G401 (cell line): ENCODE results near the gene MAD2L2. TPM values are rescaled to one million over a fixed set of nuclear protein-coding genes. Genes with fewer than 3 reads are reported as not detected.

Source experiments
- DNase-seq: peaks from one replicate; pipeline ENCODE4 v3.0.0-alpha.2; 2015; ENCODE audit warnings: low spot score
- in situ Hi-C: cut with HindIII; loops from 2 replicates; pipeline ENCODE4 v1.10.0; 2016; ENCODE audit warnings: low sequenced_read_pairs, mixed read lengths
- total RNA-seq: library from RNA; depleted of rRNA; stranded (reverse); fragments of >200 nt; shearing (Covaris generic); gene quantifications from 2 replicates; pipeline ENCODE4 v1.2.3, GENCODE V29; 2014; rRNA removed

MAD2L2 gene
- total RNA-seq, 1 experiment from 2014 or later = 155 TPM

DNA sequence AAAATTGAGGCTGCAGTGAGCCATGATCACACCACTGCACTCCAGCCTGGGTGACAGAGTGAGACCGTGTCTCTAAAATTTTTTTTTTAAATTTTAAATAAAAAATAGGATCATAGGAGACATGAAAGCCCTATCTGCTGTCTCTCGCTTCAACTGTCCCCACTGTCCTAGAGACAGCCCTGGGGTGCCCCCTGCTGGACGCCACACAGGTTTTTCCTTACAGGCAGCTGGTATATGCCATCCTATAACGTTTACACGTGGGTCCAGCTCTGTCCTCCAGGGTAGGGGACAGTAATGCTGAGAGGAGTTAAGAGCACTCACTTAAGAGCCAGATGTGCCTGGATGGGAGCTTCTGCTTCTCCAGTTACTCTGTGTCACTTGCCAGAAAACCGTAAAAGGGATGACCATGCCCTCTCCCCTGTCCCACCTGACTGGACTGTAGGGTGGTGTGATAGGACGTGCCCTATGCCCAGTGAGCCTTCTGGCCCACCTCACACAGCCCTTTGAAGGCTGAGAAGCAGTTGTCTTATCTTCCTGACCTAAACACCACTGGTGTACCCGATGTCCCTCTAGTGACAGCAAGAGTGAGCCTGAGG is 35.2 kb downstream of the MAD2L2 start:
- DNase-seq = peak; percentile 86
- in situ Hi-C loops = loop anchor here (25.0 kb wide), 1 partner anchor 158 kb away; the partner anchor contains the start of gene DISP3

- no peak for DNase-seq
- in situ Hi-C loops = loop anchor here (25.0 kb wide), 1 partner anchor 158 kb away; the partner anchor contains the start of gene DISP3
Observed at GRCh38 chr1:11645270-11645669, 35.7 kb downstream of the MAD2L2 start.

DNA sequence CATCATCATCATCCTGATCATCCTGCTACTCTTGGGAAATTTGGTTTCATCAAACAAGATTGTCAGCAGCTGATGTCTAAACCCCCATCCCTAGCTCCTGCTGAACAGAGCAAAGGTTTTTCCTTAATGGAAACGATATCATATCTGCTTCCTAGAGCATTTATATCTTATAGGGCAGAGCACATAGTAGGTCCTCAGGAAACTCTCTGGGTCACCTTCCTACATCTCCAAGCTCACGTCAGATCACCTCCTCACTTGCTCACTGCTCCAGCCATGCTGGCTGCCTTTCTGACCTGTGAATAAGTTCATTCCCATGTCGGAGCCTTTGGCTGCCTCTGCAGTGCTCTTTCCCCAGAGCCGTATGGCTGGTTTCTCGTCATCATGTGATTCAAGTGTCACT is 37.2 kb downstream of the MAD2L2 start:
- DNase-seq = no peak
- in situ Hi-C loops = loop anchor here (25.0 kb wide), 1 partner anchor 156 kb away; the partner anchor contains the start of gene DISP3

DNA sequence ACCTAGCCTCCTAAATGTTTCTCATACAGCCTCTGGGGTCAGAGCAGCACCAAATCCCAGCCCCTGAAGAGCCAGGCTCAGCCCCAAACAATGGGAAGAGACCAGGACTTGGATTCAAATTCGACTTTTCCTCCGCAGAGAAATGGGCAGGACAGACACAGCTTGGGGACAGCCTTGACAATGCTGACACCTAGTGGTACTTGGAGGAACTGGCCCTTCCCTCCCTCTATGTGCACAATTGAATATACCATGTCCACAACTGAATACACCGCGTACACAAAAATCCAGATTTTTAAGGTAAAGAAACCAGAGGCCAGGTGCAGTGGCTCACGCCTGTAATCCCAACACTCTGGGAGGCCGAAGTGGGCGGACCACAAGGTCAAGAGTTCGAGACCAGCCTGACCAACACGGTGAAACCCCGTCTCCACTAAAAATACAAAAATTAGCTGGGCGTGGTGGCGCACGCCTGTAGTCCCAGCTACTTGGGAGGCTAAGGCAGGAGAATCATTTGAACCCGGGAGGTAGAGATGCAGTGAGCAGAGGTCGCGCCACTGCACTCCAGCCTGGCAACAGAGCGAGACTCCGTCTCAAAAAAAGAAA is 38.4 kb downstream of the MAD2L2 start:
- peak; percentile 76 for DNase-seq
- in situ Hi-C loops = loop anchor here (25.0 kb wide), 1 partner anchor 155 kb away; the partner anchor contains the start of gene DISP3

DNA sequence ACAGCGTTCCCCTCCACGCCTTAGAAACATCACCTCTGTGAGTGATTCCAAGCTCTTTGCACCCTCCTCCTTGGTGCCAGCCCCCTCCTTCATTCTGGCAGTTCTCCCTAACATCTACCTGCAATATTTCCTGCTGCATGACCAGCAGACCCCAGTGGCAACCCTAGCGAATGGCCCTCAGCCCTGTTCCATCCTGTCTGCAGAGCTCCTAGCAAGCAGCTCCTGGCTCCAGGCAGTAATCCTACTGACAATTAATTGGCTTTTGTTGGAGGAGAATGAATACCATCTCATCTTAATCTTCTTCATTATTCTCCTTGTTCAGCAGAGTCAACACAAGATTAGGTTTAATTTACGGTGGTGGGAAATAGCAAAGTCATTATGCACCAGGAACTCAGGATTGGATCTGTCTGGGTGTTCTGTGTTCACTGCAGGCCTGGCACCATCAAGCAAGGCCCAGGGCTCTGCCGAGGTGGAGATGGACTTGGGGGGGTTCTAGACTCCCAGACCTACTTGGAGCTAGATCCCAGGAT is 39.1 kb downstream of the MAD2L2 start:
- in situ Hi-C loops = loop anchor here (25.0 kb wide), 1 partner anchor 155 kb away; the partner anchor contains the start of gene DISP3
- no peak for DNase-seq

DNA sequence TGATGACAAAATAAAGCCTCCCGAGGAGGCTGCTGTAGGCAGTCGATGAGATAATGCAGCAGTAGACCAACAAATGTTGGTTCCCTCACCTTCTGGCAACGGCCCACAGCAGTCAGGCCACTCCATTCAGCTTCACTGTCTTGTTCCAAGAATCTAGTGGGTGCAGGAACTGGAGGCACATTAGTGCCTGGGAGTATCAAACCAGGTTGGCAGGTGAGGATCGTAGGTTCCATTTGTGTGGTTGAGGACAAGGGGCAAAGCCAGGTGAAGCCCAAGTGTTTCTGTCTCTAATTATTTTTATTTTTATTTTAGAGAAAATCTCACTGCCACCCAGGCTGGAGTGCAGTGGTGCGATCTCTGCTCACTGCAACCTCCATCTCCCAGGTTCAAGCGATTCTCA is 40.0 kb downstream of the MAD2L2 start:
- DNase-seq = no peak
- in situ Hi-C loops = loop anchor here (25.0 kb wide), 1 partner anchor 154 kb away; the partner anchor contains the start of gene DISP3

- no peak for DNase-seq
- in situ Hi-C loops = loop anchor here (25.0 kb wide), 1 partner anchor 153 kb away; the partner anchor contains the start of gene DISP3
Observed at GRCh38 chr1:11640101-11640500, 40.8 kb downstream of the MAD2L2 start.

GRCh38 chr1:11639372-11639771 is 41.6 kb downstream of the MAD2L2 start:
- in situ Hi-C loops = loop anchor here (25.0 kb wide), 1 partner anchor 152 kb away; the partner anchor contains the start of gene DISP3
- DNase-seq = no peak

DNA sequence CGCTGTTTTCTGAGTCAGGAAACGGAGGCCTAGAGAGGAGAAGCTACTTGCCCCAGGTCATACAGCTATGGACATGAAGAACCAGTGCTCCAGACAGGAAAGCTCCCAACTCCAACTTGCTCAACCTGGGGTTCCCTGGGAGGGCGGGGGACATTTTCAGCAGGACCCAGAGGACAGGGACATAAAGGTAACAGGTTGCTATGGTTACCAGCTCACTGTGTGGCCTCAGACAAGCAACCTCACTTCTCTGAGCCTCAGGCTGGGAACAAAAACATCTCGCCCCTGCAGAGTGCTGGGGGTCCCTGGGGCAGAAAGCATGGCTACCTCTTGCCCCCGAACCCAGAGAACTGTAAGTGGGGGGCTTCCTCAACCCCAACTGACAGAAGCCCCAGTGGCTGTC is 42.8 kb downstream of the MAD2L2 start:
- in situ Hi-C loops = loop anchor here (25.0 kb wide), 1 partner anchor 151 kb away; the partner anchor contains the start of gene DISP3
- DNase-seq = no peak

GRCh38 chr1:11634365-11635192 is 46.4 kb downstream of the MAD2L2 start:
- in situ Hi-C loops = loop anchor here (25.0 kb wide), 1 partner anchor 147 kb away; the partner anchor contains the start of gene DISP3
- no peak for DNase-seq

DNA sequence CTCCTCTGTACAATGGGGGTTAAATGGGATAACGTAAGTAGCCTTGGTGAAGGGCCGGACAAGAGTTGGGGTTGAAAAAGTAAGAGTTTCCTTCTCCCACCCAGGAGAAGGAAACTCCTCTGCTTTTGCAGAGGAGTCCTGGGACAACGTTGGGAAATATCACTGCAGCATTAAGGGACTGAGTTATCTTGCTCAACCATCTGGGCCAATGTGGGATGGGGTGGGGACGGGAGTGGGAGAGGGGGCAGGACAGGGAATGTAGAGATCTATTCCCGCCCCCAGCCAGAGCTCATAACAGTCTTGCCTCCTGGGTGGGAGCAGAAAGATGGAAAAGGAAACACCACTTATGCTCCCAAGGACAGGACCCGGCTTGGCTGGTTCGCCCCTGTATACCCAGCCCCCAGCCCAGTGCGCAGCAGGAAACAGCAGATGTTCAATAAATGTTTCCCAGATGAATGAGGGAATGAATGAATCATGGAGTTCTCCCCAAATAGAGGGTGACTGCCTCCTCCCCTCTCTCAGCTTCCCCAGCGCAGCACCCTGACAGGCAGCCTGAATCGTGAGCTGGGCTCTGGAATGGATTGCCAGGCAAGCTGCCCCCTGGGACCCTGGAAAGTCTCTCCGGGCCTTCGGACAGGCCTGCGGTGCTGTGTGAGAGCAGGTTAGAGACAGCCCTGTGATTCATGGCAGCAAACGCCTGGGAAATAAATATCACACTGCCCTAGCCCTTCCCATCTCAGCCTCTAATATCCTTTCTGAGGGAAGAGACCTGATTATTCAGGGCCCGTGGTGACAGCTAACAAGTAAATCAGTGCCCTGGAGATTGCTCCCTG is 51.5 kb downstream of the MAD2L2 start:
- in situ Hi-C loops = loop anchor here (25.0 kb wide), 1 partner anchor 142 kb away; the partner anchor contains the start of gene DISP3
- DNase-seq = no peak

DNA sequence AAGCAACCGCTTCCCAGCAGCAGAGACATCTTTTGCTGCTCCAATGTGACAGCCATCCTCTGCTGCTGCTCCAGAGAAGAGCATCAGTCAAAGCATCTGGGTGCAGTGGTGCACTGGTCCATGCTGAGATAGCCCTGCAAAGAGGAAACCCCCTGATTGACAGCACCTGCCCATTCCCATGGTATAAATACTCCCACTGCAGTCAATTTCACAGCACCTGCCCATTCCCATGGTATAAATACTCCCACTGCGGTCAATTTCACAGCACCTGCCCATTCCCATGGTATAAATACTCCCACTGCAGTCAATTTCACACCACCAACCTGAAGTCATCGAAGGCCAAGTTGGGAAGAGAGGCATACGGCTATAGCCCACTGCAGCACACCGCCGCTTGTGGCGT is 52.2 kb downstream of the MAD2L2 start:
- no peak for DNase-seq
- in situ Hi-C loops = loop anchor here (25.0 kb wide), 1 partner anchor 141 kb away; the partner anchor contains the start of gene DISP3

DNA sequence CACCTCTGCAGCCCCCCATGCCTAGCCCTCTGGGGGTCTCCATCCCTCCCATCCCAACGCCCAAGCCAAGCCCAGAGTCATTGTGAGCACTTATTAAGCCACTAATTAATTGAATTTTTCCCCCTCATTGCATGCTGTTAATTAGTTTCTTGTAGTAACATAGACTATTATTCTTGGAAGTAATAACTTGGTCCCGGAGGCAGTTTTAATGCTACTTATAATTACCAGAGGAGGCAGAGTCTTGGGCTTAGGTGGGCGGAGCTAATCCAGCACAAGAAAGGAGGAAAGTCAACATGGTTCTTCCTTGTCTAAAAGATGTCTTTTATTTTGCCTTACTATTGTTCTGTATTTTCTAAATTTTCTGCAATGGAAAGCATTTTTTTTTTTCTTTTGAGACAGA is 54.4 kb downstream of the MAD2L2 start:
- in situ Hi-C loops = loop anchor here (25.0 kb wide), 1 partner anchor 139 kb away; the partner anchor contains the start of gene DISP3
- DNase-seq = no peak

Other genes starting within 250 kb of the MAD2L2 start
- gene DISP3, start 202.0 kb downstream of the MAD2L2 start, total RNA-seq = not detected in 2 replicates
- 138 and 175 TPM in 2 replicates for gene FBXO2, start 26.7 kb downstream of the MAD2L2 start, total RNA-seq
- gene FBXO44, start 26.3 kb downstream of the MAD2L2 start, total RNA-seq = 37.7 and 39.7 TPM in 2 replicates
- gene FBXO6, start 16.9 kb downstream of the MAD2L2 start, total RNA-seq = 3.1 TPM in 1 of 2 replicates, not detected in the other
- 0.14 and 1.4 TPM in 2 replicates for gene DRAXIN, start 10.6 kb upstream of the MAD2L2 start, total RNA-seq
- gene AGTRAP, start 55.0 kb upstream of the MAD2L2 start, total RNA-seq = 97.2 and 147 TPM in 2 replicates
- not detected in 2 replicates for gene C1orf167, start 81.0 kb upstream of the MAD2L2 start, total RNA-seq
- gene MTHFR, start 124.8 kb upstream of the MAD2L2 start, total RNA-seq = 26.3 and 34.4 TPM in 2 replicates
- gene CLCN6, start 125.0 kb upstream of the MAD2L2 start, total RNA-seq = 1.8 and 6.8 TPM in 2 replicates
- not detected in 2 replicates for gene NPPA, start 166.6 kb upstream of the MAD2L2 start, total RNA-seq
- not detected in 2 replicates for gene NPPB, start 177.8 kb upstream of the MAD2L2 start, total RNA-seq
- 52.6 and 53.7 TPM in 2 replicates for gene KIAA2013, start 245.3 kb upstream of the MAD2L2 start, total RNA-seq